Right lobe of liver (tissue), 4 donors: Measurements from ENCODE around the gene SSTR3.

Experiments used
- POLR2A ChIP-seq: fragments of 450-650 bp; IDR thresholded peaks from one replicate; pipeline ENCODE4 v1.6.1; 2017; ENCODE audit warnings: antibody characterized with exemption, mild to moderate bottlenecking
- TF ChIP-seq, protein P1 (sequence below), 4 donors: fragments of 200-600 bp in 3 of 4; fragments of 450-650 bp in 1 of 4; IDR thresholded peaks; one replicate each; pipeline versions ENCODE4 v1.5.1 to v1.8.0; 2016 to 2022; ENCODE audit warnings: antibody characterized with exemption in 4 of 4, mild to moderate bottlenecking in 2 of 4
- donor health status: DM: no; HTN: no; CAD: no.
- donor health status: DM: no; HTN: no; CAD: no.
- donor health status: DM: no; HTN: yes; CAD: no.

DNA sequence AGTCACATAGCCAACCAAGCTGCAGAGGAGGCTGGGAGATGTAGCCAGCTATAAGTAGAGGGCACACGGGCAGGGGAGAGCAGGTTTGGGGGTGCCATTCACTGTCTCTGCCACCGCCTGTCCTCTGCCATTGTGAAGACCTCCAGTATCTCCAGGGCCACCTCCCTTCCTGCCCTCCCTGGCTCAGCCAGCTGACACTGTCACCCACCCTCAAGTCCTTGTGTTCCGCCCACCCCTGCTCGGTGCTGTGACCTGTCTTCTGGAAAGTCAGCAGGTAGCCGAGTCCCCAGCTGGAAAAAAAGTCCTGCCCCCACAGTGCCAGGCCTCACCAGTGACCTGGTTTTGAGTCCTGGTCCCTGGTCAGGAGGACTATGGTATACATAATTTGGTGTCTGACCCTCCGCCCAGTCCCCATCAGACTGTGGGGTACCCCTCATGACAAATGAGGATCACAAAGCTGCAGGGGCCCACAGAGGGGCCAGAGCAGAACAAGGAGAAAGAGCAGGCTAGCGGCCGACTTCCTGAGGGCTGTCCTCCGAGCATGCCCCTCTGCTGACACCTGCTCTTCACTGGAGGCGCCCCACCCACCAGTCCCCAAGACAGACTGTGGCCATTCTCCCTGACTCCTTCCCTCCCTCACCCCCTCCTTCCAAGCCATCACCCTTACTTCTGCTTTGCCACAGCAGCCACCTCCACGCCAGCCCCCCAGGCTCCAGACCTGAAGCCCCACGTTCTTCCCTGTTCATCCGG lies 55.4 kb downstream of the SSTR3 start:
- TF ChIP-seq, protein P1, sequence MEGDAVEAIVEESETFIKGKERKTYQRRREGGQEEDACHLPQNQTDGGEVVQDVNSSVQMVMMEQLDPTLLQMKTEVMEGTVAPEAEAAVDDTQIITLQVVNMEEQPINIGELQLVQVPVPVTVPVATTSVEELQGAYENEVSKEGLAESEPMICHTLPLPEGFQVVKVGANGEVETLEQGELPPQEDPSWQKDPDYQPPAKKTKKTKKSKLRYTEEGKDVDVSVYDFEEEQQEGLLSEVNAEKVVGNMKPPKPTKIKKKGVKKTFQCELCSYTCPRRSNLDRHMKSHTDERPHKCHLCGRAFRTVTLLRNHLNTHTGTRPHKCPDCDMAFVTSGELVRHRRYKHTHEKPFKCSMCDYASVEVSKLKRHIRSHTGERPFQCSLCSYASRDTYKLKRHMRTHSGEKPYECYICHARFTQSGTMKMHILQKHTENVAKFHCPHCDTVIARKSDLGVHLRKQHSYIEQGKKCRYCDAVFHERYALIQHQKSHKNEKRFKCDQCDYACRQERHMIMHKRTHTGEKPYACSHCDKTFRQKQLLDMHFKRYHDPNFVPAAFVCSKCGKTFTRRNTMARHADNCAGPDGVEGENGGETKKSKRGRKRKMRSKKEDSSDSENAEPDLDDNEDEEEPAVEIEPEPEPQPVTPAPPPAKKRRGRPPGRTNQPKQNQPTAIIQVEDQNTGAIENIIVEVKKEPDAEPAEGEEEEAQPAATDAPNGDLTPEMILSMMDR (IDR thresholded peaks at IDR 0.05): no peak
- TF ChIP-seq POLR2A: no peak
